ENCODE data around the gene PNN. TPM values are rescaled to one million over a fixed set of nuclear protein-coding genes. Genes with fewer than 3 reads are reported as not detected.
"Not testable (repeated sequence)": the region's sequence is repeated elsewhere in the genome, so short reads cannot be mapped to it uniquely, and the experiment has no call there.

Gene PNN
- total RNA-seq, 3 donors from 2014 or later (not counting 1 experiment from before 2014, with no cell fraction given): 121 to 153 (median 145) TPM

GRCh38 chr14:39230416-39231035 lies 55.5 kb downstream of the PNN start:
- DNase-seq: no peak
- TF ChIP-seq CTCF (IDR thresholded peaks at IDR 0.05): no peak
- Histone ChIP-seq H3K4me3 (ENCODE audit: low read length) (no peak overlapping the region), H3K27ac (ENCODE audit: low read length) (no peak overlapping the region), H3K4me1 (ENCODE audit: control insufficient read depth, insufficient read depth, low read length) (peaks cover 27% of the 10 kb centered on the region), H3K36me3 (ENCODE audit: control insufficient read depth, insufficient read depth, low read length) (no peaks in the 10 kb centered on the region), H3K27me3 (ENCODE audit: control insufficient read depth, insufficient read depth, low read length) (no peaks in the 10 kb centered on the region), H3K9me3 (ENCODE audit: control insufficient read depth, insufficient read depth, low read length) (no peaks in the 10 kb centered on the region)
- peaks cover 49 to 54% of the 10 kb centered on the region in 2 donors for H3K4me1 Mint-ChIP-seq
- H3K36me3 Mint-ChIP-seq: no peaks in the 10 kb centered on the region
- peak overlapping the region; percentile 90 to 96 for H3K27ac Mint-ChIP-seq
- no peaks in the 10 kb centered on the region for H3K9me3 Mint-ChIP-seq
- intact Hi-C loops (cut with micrococcal nuclease): loop anchor here (2.0 to 10.0 kb wide), 2 partner anchors 134 to 200 kb away; no protein-coding TSS in a partner anchor
- H3K4me3 Mint-ChIP-seq: no peak overlapping the region
- no peak for ATAC-seq
- no peaks in the 10 kb centered on the region for H3K27me3 Mint-ChIP-seq (ENCODE audit: low read depth in 2 of 2)
- WGBS (ENCODE audit: insufficient coverage): 89% methylated on average over 3 of the region's 5 CpGs

GRCh38 chr14:39231751-39232553 lies 56.9 kb downstream of the PNN start:
- not testable (repeated sequence) for H3K27me3 ChIP-seq (ENCODE audit: control insufficient read depth, insufficient read depth, low read length); H3K9me3 Mint-ChIP-seq; H3K9me3 ChIP-seq (ENCODE audit: control insufficient read depth, insufficient read depth, low read length); H3K36me3 ChIP-seq (ENCODE audit: control insufficient read depth, insufficient read depth, low read length); H3K4me3 ChIP-seq (ENCODE audit: low read length); H3K36me3 Mint-ChIP-seq; H3K27me3 Mint-ChIP-seq (ENCODE audit: low read depth in 2 of 2)
- H3K27ac ChIP-seq (ENCODE audit: low read length): peak overlapping the region; percentile 18
- DNase-seq (peak in 1 of 2 donors; percentile 75), ATAC-seq (peak; percentile 49 to 70 (median 67))
- Mint-ChIP-seq H3K4me3 (peak overlapping the region; percentile 35), H3K27ac (peak overlapping the region; percentile 79 to 83), H3K4me1 (peaks cover 49 to 58% of the 10 kb centered on the region in 2 donors)
- peaks cover 27% of the 10 kb centered on the region for H3K4me1 ChIP-seq (ENCODE audit: control insufficient read depth, insufficient read depth, low read length)
- 84% methylated on average over 8 of the region's 11 CpGs for WGBS (ENCODE audit: insufficient coverage)
- intact Hi-C loops (cut with micrococcal nuclease): loop anchor here (2.0 to 10.0 kb wide), 2 partner anchors 133 to 199 kb away; no protein-coding TSS in a partner anchor
- peak; percentile 65 for TF ChIP-seq CTCF (IDR thresholded peaks at IDR 0.05)

Other genes with a start within 250 kb of the PNN start
- gene SEC23A, start 72.0 kb upstream of the PNN start, total RNA-seq: 10 to 100 TPM; 61.3 to 75.5 (median 67.8) TPM
- gene GEMIN2, start 60.9 kb upstream of the PNN start, total RNA-seq: 10 to 100 TPM in 1 of 3 donors, 1 to 10 TPM in 2; 8.4 to 12.8 (median 10.0) TPM
- 10 to 100 TPM; 20.0 to 32.0 (median 22.0) TPM for gene TRAPPC6B, start 4.9 kb upstream of the PNN start, total RNA-seq
- 10 to 100 TPM; 44.7 to 45.7 (median 45.4) TPM for gene MIA2, start 58.7 kb downstream of the PNN start, total RNA-seq

All from natural killer cell (primary cell).